GM12864 (cell line): ENCODE results near the gene TNFSF13B.

Experiments used
- DNase-seq: peaks from one replicate; pipeline ENCODE4 v3.0.0-alpha.2; 2011; ENCODE audit warnings: low read depth
- H3K4me3 ChIP-seq: 2 replicates; pipeline ENCODE4 v1.5.1; 2011; ENCODE audit warnings: mild to moderate bottlenecking, low read depth, low read length, control low read depth
- TF ChIP-seq, protein P1 (sequence below): IDR thresholded peaks from 2 replicates; pipeline ENCODE4 v1.5.1; 2011; ENCODE audit warnings: low read depth, mild to moderate bottlenecking, moderate library complexity, low read length, control low read depth, inconsistent platforms; ENCODE audit errors: missing control alignments

The TNFSF13B gene

DNA sequence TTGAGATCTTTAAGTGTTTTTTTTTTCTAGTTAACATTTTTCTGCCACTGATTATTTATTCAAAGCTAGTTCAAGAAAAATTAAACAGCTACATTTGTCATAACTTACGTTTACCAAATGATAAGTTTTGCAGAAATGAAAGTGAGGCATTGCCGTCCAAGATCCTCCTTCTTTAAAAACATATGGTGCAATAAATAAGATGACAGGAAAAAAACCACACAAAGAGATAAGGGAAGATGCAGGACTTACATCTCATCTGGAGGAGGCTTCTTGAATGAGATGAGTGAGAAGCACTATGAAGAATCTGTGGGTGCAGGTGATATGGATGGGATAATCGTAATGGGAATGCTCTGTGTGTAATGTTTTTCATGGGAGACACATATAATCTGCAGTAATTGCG, 12.4 kb downstream of the TNFSF13B start:
- TF ChIP-seq, protein P1, sequence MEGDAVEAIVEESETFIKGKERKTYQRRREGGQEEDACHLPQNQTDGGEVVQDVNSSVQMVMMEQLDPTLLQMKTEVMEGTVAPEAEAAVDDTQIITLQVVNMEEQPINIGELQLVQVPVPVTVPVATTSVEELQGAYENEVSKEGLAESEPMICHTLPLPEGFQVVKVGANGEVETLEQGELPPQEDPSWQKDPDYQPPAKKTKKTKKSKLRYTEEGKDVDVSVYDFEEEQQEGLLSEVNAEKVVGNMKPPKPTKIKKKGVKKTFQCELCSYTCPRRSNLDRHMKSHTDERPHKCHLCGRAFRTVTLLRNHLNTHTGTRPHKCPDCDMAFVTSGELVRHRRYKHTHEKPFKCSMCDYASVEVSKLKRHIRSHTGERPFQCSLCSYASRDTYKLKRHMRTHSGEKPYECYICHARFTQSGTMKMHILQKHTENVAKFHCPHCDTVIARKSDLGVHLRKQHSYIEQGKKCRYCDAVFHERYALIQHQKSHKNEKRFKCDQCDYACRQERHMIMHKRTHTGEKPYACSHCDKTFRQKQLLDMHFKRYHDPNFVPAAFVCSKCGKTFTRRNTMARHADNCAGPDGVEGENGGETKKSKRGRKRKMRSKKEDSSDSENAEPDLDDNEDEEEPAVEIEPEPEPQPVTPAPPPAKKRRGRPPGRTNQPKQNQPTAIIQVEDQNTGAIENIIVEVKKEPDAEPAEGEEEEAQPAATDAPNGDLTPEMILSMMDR: no peak
- no peak for DNase-seq
- H3K4me3 ChIP-seq: no peak overlapping the region

DNA sequence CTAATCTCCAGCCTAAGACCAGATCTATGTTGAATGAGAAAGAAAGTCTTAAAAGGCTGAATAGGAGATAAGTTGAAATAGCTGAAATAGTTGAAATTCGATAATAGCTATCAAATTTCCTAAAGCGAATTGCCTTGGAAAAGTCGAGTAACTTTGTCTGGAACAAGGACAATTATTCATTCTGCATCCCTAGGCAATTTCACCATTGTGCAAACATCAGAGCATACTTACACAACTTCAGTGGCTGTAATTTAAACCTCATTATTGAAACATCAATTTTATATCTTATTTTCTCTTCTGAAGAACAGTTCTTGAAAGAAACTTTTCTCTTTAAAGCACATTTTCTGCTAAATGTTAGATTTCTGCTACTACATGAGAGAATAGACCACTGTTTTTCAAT, 13.6 kb downstream of the TNFSF13B start:
- DNase-seq: no peak
- TF ChIP-seq, protein P1: no peak
- H3K4me3 ChIP-seq: no peak overlapping the region

DNA sequence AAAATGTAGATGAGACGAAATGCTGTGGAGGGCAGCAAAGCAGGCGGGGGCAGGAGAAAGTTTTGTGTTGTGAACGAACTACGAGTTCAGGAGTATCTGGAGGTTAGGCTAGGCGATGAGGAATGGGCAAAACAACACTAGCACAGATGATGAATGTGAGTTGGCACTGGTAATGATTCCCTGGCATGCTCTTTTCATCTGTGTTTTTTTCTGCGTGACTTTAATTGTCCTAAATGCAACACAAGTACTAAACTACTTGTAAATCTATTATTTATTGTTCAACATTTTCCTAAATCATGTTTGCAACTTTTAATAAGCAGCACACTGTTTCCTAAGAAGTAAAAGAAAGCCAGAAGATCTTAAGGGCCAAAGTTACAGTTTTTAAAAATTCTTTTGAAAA, 19.2 kb downstream of the TNFSF13B start:
- H3K4me3 ChIP-seq: no peak overlapping the region
- TF ChIP-seq, protein P1: no peak
- no peak for DNase-seq

GRCh38 chr13:108289819-108290218, 20.3 kb downstream of the TNFSF13B start:
- no peak for DNase-seq
- TF ChIP-seq, protein P1: no peak
- no peak overlapping the region for H3K4me3 ChIP-seq

DNA sequence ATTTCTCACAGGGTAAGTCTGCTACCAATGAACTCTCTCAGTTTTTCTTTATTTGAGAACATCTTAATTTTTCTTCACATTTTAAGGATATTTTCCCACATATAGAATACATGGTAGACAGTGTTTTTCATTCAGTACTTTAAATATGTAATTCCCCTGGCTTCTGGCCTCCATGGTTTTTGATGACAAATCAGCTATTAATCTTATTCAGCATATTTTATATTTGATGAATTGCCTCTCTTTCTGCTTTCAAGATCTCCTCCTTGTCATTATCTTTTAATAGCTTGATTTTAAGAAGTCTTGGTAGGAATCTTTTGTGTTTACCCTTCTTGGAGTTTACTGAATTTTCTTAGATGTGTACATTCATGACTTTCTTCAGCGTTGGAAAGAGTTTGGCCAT, 27.6 kb downstream of the TNFSF13B start:
- H3K4me3 ChIP-seq: no peak overlapping the region
- no peak for DNase-seq
- TF ChIP-seq, protein P1: no peak

DNA sequence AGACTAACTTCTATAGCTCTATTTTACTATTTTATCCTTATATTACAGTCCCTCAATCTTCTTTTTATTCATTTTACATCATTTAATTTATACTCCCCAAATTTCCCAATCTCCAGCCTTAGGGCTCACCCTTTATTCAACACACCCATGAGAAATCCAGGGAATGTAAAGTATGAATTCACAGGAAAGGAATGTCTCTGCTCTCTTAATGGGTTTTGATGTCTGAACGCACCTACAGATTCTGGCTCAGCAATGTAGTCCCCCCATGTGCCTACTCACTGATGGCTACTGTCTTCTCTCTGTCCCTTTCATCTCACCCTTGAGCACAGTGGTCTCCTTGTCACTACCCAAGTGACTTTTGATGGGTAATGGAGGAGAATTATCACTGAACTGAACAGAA, 32.8 kb downstream of the TNFSF13B start:
- DNase-seq: no peak
- H3K4me3 ChIP-seq: no peak overlapping the region
- TF ChIP-seq, protein P1: no peak

GRCh38 chr13:108304170-108305016, 34.9 kb downstream of the TNFSF13B start:
- H3K4me3 ChIP-seq: no peak overlapping the region
- DNase-seq: no peak
- TF ChIP-seq, protein P1: no peak
